HG02938 (cell line): Measurements from ENCODE around the gene LRRC49.
"Not testable (repeated sequence)": the region's sequence is repeated elsewhere in the genome, so short reads cannot be mapped to it uniquely, and the experiment has no call there.

Source experiments
- ATAC-seq: cut with Tn5 transposase; IDR thresholded peaks from one replicate; pipeline ENCODE4 v1.9.1; 2021; ENCODE audit warnings: mild to moderate bottlenecking, moderate library complexity; ENCODE audit not compliant: unreplicated experiment

LRRC49 gene

GRCh38 chr15:70974004-70974832 is 81.6 kb downstream of the LRRC49 start:
- ATAC-seq = no peak

DNA sequence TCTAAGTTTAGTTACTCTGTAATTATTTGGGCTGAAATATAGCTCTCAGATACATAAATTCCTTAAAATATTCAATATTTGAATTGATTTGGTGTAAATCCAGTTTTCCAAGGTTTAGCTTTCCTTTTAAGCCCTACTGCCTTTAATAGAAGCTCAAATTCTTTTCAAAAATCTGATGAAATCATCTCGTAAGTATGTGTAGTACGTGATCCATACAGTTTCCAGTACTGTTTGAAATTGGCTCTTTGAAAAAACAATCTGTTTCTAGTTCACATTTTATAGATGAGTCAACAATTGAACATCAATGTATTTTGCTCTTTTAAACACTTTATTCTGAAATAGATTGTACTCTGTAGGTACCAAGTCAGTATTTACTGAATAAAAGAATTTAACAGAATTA is 84.2 kb downstream of the LRRC49 start:
- no peak for ATAC-seq

DNA sequence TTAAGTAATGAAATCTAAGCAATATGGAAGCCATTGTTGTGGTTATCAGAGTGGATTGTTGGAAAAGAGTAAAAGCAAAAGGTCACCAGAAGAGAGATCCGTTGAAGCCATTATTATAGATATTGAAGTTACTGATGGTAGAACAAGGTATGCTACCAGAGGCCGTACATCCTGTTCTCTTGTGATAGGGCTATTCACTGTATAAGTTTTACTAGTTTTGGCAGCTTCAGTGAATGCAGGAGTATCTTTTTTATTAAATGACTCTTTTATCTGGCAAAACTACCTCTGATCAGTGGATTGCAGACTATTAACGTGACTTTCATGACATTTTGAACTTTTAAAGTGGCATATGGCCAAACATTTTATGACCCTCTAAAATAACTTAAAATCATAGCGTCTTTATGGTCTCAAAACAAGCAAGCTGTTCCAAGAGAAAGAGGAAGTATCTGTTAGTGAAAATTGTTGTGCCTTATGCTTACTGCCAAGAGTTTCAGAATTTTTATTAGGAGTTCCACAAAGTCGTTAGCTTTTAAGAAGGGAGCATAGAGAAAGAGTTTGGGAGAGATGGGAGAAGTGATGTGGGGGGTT is 102.9 kb downstream of the LRRC49 start:
- ATAC-seq = no peak

GRCh38 chr15:70998319-70998718 is 105.7 kb downstream of the LRRC49 start:
- no peak for ATAC-seq

DNA sequence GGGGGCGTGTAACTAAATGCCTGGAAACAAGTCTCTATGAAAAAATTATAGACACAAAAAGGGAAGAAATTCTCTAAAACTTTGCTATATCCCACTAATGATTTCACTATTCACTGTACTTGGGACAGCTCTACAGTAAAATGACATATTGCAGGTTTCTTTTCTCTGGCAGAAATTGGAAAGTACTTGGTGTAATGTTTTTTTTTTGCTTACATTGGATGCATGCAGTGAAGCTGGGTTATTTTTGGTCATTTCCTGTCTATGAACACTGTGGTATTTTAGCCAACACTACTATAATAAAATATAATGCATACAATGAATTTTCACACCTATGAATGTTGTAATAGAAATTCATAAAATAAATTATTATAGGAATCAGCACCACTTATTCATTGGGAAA is 109.7 kb downstream of the LRRC49 start:
- no peak for ATAC-seq

GRCh38 chr15:71003319-71003718 is 110.7 kb downstream of the LRRC49 start:
- ATAC-seq = no peak

DNA sequence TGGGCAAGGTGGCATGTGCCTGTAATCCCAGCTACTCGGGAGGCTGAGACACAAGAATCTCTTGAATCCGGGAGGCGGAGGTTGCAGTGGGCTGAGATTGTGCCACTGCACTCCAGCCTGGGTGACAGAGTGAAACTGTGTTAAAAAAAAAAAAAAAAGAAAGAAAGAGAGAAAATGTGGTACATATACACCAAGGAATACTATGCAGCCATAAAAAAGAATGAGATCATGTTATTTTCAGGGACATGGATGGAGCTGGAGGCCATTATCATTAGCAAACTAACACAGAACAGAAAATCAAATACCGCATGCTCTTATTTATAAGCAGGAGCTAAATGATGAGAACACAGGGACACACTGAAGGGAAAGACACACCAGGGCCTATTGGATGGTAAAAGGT is 111.9 kb downstream of the LRRC49 start:
- not testable (repeated sequence) for ATAC-seq

DNA sequence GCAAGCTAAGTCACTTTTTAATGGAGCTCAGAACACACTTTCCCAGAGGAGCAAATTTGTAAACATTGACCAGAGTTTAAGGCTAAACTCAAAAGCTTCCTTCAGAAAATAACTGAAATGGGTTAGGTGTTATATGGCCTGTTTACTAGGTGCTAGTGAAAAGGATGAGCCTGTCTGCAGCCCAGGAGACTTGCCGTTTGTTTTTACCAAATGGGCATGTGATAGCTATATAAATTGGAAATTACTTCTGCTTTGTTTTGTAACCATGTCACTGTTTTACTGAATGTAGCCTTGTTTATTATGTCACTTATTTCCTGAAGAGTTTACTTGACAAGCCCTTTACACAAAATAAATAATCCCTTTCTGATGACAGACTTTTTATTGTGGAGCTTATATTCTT is 113.3 kb downstream of the LRRC49 start:
- no peak for ATAC-seq

- ATAC-seq = no peak
These were observed 115.7 kb downstream of the LRRC49 start for GRCh38 chr15:71008250-71008870.

GRCh38 chr15:71010472-71010871 is 117.8 kb downstream of the LRRC49 start:
- no peak for ATAC-seq

GRCh38 chr15:71010997-71011396 is 118.4 kb downstream of the LRRC49 start:
- ATAC-seq = no peak

DNA sequence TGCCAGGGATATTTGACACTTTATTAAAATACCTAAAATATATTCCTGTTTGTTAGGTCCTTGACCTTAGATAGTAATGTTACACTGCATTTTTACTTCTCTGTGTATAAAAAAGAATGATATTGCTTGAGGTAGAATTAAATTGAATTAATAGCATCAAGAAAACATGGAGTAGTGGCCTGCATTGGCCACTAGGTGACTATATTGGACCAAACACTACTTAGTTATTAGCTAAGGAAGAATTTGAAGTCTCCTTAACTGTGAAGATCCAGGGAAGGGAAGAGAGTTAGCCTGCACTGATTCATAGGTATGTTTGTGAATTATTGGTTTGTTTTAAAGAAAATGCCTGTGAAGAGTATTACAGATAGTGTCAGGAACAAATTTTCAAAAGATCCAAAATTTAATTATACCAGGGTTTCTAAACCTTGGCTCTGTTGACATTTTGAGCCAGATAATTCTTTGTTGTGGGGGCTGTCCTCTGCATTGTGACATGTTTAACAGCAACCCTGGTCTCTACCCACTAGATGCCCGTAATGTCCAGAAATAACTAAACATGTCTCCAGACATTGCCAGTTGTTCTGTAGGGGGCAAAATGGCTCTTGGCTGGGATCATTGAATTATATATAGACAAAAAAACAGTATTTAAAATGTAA is 119.0 kb downstream of the LRRC49 start:
- ATAC-seq = no peak

DNA sequence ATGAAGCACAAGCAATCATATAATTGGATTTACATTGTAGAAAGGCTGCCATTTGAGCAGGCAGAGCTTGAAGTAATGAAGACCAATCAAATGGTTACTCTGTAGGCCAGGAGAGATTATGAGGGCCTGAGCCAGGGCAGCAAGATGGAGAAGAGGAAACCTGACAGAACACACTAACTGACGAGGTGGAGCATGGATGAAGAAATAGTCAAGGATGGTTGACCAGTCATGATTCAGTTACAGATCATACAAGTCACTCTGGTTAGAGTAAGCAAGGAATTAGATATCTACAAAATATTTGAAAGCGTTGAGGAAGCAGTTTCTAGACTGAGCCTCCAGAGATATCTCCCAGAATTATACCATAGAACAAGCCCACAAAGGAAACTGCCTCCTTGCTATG is 120.8 kb downstream of the LRRC49 start:
- no peak for ATAC-seq

DNA sequence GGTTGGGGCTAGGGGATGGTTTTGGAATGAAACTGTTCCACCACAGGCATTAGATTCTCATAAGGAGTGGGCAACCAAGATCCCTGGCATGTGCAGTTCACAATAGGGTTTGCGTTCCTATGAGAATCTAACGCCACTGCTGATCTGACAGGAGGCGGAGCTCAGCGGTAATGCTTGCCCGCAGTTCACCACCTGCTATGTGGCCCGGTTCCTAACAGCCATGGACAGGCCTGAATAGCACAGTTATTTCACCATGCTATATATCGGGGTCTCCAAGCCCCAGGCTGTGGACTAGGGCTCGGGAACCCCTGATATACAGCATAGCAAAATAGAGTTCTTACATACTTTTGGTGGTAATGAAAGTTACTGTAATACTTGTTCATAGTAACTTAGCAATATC is 122.7 kb downstream of the LRRC49 start:
- no peak for ATAC-seq

DNA sequence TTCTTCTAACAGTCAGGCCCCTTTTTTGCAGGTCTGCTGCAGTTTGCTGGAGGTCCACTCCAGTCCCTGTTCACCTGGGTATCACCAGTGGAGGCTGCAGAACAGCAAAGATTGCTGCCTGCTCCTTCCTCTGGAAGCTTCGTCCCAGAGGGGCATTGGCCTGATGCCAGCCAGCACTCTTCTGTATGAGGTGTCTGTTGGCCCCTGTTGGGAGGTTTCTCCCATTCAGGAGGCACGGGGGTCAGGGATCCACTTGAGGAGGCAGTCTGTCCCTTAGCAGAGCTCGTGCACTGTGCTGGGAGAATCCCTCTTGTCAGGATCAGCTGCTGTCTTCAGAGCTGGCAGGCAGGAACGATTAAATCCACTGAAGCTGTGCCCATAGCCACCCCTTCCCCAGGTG is 138.6 kb downstream of the LRRC49 start:
- not testable (repeated sequence) for ATAC-seq

GRCh38 chr15:71035478-71035877 is 142.9 kb downstream of the LRRC49 start:
- not testable (repeated sequence) for ATAC-seq

DNA sequence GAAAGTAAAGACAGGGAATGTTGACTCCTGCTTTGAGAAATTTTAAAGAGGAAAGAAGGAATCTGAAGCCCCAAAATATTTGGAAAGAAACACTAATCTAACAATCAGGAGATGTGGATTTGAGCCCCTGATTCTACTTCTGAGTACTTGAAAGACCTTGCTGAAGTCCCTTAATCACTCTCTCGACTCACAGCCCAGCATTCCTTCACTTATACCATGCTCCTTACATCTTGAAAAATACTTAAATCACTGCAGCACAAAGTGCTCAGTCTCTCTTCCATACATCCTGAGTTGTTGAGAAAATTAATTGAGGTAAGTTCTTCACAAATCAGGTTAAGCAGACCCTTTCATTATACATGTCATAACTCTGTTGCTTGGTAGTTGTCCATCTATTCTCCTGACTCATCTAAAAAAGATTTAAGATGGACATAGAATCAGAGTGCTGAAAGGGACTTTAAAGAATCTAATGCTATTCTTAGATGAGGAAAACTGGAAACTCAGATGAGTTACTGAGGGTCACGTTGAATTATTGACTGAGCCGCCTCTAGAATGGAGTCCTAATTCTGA is 149.8 kb downstream of the LRRC49 start:
- no peak for ATAC-seq

GRCh38 chr15:71043373-71043772 is 150.7 kb downstream of the LRRC49 start:
- ATAC-seq = no peak

GRCh38 chr15:71044006-71044405 is 151.4 kb downstream of the LRRC49 start:
- no peak for ATAC-seq

DNA sequence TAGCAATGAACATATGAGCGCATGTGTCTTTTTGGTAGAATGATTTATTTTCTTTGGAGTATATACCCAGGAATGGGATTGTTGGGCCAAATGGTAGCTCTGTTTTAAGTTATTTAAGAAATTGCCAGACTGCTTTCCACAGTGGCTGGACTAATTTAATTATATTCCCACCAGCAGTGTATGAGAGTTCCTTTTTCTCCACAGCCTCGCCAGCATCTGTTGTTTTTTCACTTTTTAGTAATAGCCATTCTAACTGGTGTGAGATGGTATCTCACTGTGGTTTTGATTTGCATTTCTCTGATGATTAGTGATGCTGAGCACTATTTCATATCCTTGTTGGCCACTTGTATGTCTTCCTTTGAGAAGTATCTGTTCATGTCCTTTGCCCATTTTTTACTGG is 153.5 kb downstream of the LRRC49 start:
- not testable (repeated sequence) for ATAC-seq
